ENCODE data around the gene FAM24A.
A peak's percentile ranks its signal among the peaks of the same experiment; 100 is the strongest.
"Not testable (repeated sequence)": the region's sequence is repeated elsewhere in the genome, so short reads cannot be mapped to it uniquely, and the experiment has no call there.

Gene FAM24A

DNA sequence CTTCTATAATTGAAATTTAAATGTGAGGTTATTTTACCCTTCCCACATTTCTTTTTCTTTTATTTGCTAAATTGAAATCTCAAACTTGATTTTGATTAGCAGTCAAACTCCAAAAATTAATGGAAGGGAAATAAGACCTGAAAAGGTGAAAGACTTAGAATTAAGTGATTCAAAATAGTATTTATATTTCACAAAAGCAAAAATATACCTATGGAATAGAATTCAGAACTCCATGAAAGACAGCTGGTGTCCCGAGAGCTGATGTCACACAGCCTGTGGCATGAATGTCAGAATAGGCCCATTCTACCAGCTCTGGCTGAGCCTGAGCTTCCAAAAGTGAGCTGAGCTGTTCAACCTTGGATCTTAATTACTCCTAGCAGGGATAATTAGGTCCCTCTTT, at the start of gene FAM24A:
Gene FAM24A (plus strand): TSS at position 301 of the 400 bp plus-strand sequence. CDS start 1,025 bp downstream, outside the sequence.
- DNase-seq (ENCODE audit: low read depth in 2 of 2), result no peak

DNA sequence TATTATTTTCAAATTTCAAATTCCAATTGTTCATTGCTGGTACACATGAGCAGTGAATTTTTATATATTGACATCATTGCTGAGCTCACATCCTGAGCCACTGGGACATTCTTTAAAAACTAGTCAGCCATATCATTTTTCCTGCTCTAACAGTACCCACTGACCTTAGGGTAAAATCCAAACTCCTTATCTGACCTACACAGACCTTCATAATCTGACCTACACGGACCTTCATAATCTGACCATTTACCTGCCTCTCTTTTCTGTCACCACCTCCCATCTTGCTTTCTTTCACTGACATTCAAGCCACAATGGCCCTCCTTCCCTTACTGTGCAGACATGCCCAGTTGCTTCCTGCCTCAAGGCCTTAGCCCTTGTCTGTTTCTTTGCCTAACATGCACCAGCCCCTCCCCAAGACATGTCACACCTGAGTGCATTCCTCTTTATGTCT, 48.7 kb upstream of the FAM24A start:
- no peak for DNase-seq (ENCODE audit: low read depth in 2 of 2)

- DNase-seq (ENCODE audit: low read depth in 2 of 2), result no peak
Measured at GRCh38 chr10:122863216-122864193, 46.9 kb upstream of the FAM24A start.

DNA sequence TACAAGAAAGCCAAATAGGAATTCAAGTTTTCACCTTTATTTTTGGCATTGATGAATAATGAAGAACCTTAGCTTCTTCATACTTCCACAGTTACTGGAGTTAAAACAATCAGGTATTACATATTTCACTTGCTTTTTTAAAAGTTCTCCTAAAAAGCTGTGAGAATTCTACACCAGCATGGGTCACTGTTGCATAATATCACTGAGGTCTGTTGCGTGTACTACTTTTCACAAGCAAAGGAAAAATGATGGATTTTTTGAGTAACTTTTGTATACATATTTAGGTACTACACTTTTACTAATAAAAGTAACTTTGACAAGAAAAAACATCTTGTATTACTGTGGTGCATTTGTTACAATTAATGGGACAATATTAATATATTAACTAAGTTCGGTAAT, 46.2 kb upstream of the FAM24A start:
- no peak for DNase-seq (ENCODE audit: low read depth in 2 of 2)

GRCh38 chr10:122864901-122865300, 45.5 kb upstream of the FAM24A start:
- DNase-seq (ENCODE audit: low read depth in 2 of 2), result no peak

GRCh38 chr10:122866757-122867482, 43.5 kb upstream of the FAM24A start:
- not testable (repeated sequence) for DNase-seq (ENCODE audit: low read depth in 2 of 2)

DNA sequence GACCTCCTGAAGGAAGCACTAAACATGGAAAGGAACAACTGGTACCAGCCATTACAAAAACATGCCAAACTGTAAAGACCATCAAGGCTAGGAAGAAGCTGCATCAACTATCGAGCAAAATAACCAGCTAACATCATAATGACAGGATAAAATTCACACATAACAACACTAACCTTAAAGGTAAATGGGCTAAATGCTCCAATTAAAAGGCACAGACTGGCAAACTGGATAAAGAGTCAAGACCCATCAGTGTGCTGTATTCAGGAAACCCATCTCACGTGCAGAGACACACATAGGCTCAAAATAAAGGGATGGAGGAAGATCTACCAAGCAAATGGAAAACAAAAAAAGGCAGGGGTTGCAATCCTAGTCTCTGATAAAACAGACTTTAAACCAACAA, 41.6 kb upstream of the FAM24A start:
- not testable (repeated sequence) for DNase-seq (ENCODE audit: low read depth in 2 of 2)

DNA sequence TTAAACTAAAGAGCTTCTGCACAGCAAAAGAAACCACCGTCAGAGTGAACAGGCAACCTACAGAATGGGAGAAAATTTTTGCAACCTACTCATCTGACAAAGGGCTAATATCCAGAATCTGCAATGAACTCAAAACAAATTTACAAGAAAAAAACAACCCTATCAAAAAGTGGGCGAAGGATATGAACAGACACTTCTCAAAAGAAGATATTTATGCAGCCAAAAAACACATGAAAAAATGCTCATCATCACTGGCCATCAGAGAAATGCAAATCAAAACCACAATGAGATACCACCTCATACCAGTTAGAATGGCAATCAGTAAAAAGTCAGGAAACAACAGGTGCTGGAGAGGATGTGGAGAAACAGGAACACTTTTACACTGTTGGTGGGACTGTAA, 38.5 kb upstream of the FAM24A start:
- not testable (repeated sequence) for DNase-seq (ENCODE audit: low read depth in 2 of 2)

GRCh38 chr10:122875843-122876466, 34.5 kb upstream of the FAM24A start:
- no peak for DNase-seq (ENCODE audit: low read depth in 2 of 2)

GRCh38 chr10:122876467-122876855, 33.9 kb upstream of the FAM24A start:
- DNase-seq (ENCODE audit: low read depth in 2 of 2), result no peak

GRCh38 chr10:122877264-122877663, 33.1 kb upstream of the FAM24A start:
- no peak for DNase-seq (ENCODE audit: low read depth in 2 of 2)

DNA sequence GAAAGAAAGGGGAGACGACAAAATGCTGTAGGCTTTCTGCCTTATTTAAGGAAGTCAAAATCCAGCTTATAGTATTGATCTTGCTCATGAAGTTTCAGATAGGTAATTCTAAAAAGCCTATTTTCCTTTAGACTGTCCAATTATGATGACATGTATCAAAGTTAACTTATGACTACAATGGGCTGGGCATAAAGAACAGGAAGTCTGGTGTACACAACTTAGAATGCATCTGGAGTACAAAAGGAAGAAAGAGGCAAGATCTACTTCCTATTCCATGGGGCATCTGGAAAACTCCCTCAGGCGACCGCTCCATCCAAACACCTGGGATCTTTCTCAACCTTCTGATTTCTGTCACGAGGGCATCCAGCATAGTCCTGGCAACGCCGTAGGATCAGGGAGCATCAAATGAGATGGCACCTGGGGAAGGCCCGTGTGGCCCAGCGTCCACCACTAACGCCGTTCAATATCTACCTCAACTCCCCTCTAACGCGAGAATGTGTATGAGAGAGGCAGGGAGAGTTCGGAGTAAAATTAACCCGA, 31.5 kb upstream of the FAM24A start:
- DNase-seq (ENCODE audit: low read depth in 2 of 2), result no peak

DNA sequence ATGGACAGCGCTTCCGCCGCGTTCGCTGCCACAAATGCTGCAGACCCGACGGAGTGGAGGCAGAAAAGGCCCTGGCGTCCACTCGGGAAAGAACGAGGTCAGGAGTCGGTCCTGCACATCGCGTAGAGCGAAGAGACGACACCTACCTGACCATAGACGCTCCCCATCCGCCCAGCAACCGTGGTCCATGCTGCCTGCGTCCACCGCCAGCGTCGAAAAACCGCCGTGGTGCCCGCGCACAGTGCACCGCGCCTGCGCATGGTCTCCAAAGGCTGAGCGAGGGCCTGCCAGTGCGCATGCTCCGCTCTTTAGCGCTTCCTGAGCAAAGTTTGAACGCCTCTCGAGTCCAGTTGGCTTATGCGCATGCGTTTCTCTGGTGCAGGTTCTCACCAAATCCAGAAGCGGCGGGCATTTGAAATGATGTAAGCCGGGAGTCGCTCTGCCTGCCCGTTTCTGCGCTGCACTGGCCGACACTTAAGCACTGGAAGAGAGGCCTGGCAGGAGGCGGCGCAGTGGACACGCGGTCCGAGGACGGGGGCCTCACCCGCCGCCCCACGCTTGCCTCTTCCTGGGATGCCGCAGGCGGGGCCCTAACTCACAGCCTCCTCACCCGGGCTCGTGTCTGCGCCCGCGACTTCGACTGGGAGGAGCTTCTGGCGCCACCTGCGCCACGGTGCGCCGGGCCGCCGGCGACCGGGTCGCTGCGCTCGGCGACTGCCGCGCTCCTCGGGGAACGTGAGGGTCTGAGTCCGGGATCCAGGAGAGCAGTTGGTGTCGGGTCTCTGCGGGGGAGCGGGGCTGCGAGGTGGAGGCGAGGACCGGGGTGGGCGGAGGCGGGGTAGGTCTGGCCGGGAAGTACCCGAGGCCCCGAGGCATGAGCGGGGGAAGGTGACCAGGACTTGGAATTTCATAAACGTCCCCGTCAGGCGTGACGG, 30.8 kb upstream of the FAM24A start, which contains the start of gene FAM24B:
Gene FAM24B (minus strand): TSS at position 243 of the 935 bp plus-strand sequence. CDS start 29,066 bp downstream, outside the sequence.
- DNase-seq (ENCODE audit: low read depth in 2 of 2), result peak; percentile 91 to 95

DNA sequence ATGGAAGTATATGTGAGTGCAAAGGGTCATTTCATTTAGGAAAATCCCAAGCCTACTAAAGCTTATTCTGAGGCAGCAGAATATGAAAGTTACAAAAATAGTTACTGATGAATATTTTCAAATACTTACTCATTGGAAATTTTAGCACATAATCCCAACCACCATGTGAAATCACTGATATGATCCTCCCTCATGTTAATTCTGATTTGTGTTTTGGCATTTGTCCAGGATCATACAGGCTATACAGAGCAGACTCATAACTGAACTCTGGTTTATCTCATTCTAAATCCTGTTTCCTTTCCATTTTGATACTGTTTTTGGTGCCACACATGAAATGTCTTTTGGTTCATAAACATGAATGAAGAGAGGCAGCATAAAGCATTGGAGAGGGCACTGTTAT, 27.6 kb upstream of the FAM24A start:
- DNase-seq (ENCODE audit: low read depth in 2 of 2), result no peak

- no peak for DNase-seq (ENCODE audit: low read depth in 2 of 2)
Measured at GRCh38 chr10:122884166-122884565, 26.2 kb upstream of the FAM24A start.

GRCh38 chr10:122894261-122894944, 16.0 kb upstream of the FAM24A start:
- DNase-seq (ENCODE audit: low read depth in 2 of 2), result no peak

GRCh38 chr10:122903861-122904260, 6.5 kb upstream of the FAM24A start:
- not testable (repeated sequence) for DNase-seq (ENCODE audit: low read depth in 2 of 2)

DNA sequence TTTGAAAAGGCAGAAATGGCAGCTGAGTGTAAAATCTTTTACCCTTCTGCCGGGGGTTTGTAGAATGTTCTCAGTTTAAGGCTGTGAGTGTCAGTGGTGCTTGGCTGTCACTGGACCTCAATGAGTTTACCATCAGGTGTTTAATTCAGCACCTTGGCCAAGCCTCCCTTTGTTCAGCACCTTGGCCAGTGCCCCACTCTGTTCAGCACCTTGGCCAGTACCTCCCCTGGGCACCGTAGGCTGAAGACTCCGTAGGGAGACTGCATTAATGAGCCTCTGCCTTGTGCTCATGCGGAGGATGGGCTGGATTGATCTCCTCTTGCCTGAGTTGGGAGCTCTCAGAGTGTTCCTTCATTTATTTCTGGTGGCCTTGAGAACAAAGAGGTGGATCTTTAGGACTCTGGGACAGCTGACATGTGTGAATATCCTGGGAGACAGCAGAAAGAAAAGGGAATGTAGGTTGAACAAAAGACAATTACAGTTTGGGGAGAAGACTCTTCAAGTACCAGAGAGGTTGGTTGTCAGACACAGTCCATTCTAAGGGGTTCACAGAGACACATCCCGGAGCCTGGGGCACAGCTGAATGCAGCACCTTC, 1.6 kb downstream of the FAM24A start:
- no peak for DNase-seq (ENCODE audit: low read depth in 2 of 2)

DNA sequence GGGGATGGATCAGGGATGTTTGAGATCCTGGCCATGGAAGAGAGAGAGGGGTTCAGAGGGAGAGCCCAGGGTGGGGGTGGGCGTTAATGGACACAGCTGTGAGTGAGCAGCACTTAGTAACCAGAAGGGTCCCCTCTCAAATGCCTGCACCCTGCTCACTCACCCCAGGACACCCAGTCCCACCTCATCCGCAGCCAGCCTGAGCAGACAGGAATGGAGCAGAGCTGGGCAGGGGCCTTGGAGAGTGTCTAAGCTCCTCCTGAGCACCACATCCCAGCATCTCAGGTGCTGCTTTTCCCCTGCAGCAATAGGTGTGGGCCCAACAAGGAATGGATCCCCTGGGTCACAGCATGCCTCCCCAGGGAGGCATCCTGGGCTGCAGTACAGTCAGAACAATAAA, 5.3 kb downstream of the FAM24A start:
- DNase-seq (ENCODE audit: low read depth in 2 of 2), result no peak

GRCh38 chr10:122930140-122930539, 19.7 kb downstream of the FAM24A start:
- DNase-seq (ENCODE audit: low read depth in 2 of 2), result no peak

Data from activated CD8-positive, alpha-beta memory T cell treated with anti-CD3 and anti-CD28 coated beads for 4 hours (primary cell).